GM19240 (cell line): ENCODE results near the gene PRG3.
"Not testable (repeated sequence)": the region's sequence is repeated elsewhere in the genome, so short reads cannot be mapped to it uniquely, and the experiment has no call there.

Experiments
- DNase-seq: peaks from one replicate; pipeline ENCODE4 v3.0.0; 2011; ENCODE audit warnings: low spot score; ENCODE audit not compliant: insufficient read length

Gene PRG3

GRCh38 chr11:57408771-57409170 is 27.8 kb upstream of the PRG3 start:
- no peak for DNase-seq

- no peak for DNase-seq
Measured at GRCh38 chr11:57407941-57408475, 27.1 kb upstream of the PRG3 start.

- DNase-seq, result no peak
Measured at GRCh38 chr11:57407010-57407920, 26.3 kb upstream of the PRG3 start.

GRCh38 chr11:57406337-57406904 is 25.5 kb upstream of the PRG3 start:
- DNase-seq, result no peak

- no peak for DNase-seq
Measured at GRCh38 chr11:57405271-57405860, 24.4 kb upstream of the PRG3 start.

GRCh38 chr11:57403802-57404147 is 22.8 kb upstream of the PRG3 start:
- DNase-seq, result no peak

GRCh38 chr11:57403003-57403801 is 22.3 kb upstream of the PRG3 start:
- not testable (repeated sequence) for DNase-seq

GRCh38 chr11:57402188-57403002 is 21.4 kb upstream of the PRG3 start:
- DNase-seq, result no peak

GRCh38 chr11:57399972-57400578 is 19.1 kb upstream of the PRG3 start:
- DNase-seq, result no peak

- no peak for DNase-seq
Measured at GRCh38 chr11:57399221-57399620, 18.3 kb upstream of the PRG3 start.

- no peak for DNase-seq
Measured at GRCh38 chr11:57397394-57397990, 16.5 kb upstream of the PRG3 start.

- DNase-seq, result no peak
Measured at GRCh38 chr11:57396744-57397143, 15.8 kb upstream of the PRG3 start.

- DNase-seq, result no peak
Measured at GRCh38 chr11:57395905-57396623, 15.1 kb upstream of the PRG3 start.

- DNase-seq, result no peak
Measured at GRCh38 chr11:57394203-57394965, 13.4 kb upstream of the PRG3 start.

GRCh38 chr11:57392763-57393105 is 11.8 kb upstream of the PRG3 start:
- DNase-seq, result no peak

- DNase-seq, result no peak
Measured at GRCh38 chr11:57392066-57392762, 11.3 kb upstream of the PRG3 start.

- no peak for DNase-seq
Measured at GRCh38 chr11:57391539-57391938, 10.6 kb upstream of the PRG3 start.

GRCh38 chr11:57391111-57391510 is 10.2 kb upstream of the PRG3 start:
- DNase-seq, result no peak
